HL-60 (cell line): ENCODE measurements around the gene PDE11A.

Experiments used
- CTCF ChIP-seq: IDR thresholded peaks from one replicate; pipeline ENCODE4 v1.5.1; 2011; ENCODE audit warnings: low read length, control low read depth, inconsistent platforms; ENCODE audit not compliant: insufficient read depth
- POLR2AphosphoS5 ChIP-seq: IDR thresholded peaks from 2 replicates; pipeline ENCODE4 v1.6.1; 2012; ENCODE audit warnings: low read depth
- REST ChIP-seq: IDR thresholded peaks from 2 replicates; pipeline ENCODE4 v1.6.1; 2012; ENCODE audit warnings: low read depth; ENCODE audit not compliant: insufficient replicate concordance

- no peak for TF ChIP-seq REST
- TF ChIP-seq CTCF = no peak
- TF ChIP-seq POLR2AphosphoS5 = no peak
These were observed at the start of gene PDE11A for GRCh38 chr2:178072383-178073301.
